GM21619 (cell line): Measurements from ENCODE around the gene KLK11.
"Not testable (repeated sequence)": the region's sequence is repeated elsewhere in the genome, so short reads cannot be mapped to it uniquely, and the experiment has no call there.

Experiments
- ATAC-seq: cut with Tn5 transposase; IDR thresholded peaks from one replicate; pipeline ENCODE4 v1.9.1; 2021; ENCODE audit not compliant: unreplicated experiment

Gene KLK11

DNA sequence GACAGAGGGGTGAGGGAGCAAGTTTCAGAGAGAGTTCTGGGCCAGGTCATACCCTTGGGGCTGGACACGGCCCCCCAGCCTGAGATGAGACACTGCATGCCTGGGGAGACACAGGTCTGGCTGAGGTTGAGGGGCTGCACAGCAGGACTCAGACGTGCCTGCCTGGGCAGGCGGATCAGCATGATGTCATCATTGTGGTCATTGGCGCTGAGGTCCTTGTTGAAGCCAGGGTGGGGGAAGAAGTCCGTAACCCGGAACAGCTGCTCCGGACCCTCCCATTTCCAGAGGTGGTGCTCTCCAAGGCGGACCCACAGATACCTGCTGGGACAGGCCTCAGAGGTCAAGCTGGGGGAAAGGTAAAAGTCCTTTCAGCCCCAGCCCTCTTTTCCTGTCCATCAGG is 20.0 kb downstream of the KLK11 start:
- no peak for ATAC-seq

DNA sequence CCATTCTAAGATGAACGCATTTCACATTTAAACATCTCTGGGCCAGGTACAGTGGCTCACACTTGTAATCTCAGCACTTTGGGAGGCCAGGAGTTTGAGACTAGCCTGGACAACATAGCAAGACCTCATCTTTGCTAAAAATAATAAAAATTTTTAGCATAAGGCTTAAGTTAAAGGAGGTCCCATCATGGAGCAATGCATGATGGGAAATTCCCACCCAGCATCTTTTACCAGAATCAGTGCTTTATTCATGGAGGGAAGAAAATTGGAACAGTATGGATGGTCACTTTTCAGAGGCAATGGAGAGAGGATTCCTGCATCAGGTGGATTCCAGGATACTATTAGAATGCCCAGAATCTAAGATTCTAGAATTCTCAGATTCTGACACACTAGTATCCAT is 21.2 kb downstream of the KLK11 start:
- no peak for ATAC-seq

DNA sequence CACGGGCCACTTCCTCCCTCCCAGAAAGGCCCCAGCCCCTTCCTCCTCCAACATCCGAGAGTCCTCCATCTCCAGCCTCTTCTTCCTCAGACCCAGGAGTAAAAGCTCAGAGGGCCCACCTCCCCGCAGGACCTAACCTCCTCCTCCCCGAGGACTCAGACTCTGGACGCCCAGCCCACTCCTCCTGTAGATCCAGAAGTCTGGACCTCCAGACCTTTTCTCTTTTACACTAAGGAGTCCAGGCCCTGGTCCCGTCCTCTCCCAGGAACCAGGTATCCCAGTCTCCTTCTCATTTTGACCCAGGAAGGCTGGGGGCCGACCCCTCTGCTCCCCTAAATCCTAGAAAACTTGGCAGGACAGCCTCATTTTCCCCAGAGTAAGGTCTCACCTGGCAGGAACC is 23.1 kb downstream of the KLK11 start:
- ATAC-seq = no peak

DNA sequence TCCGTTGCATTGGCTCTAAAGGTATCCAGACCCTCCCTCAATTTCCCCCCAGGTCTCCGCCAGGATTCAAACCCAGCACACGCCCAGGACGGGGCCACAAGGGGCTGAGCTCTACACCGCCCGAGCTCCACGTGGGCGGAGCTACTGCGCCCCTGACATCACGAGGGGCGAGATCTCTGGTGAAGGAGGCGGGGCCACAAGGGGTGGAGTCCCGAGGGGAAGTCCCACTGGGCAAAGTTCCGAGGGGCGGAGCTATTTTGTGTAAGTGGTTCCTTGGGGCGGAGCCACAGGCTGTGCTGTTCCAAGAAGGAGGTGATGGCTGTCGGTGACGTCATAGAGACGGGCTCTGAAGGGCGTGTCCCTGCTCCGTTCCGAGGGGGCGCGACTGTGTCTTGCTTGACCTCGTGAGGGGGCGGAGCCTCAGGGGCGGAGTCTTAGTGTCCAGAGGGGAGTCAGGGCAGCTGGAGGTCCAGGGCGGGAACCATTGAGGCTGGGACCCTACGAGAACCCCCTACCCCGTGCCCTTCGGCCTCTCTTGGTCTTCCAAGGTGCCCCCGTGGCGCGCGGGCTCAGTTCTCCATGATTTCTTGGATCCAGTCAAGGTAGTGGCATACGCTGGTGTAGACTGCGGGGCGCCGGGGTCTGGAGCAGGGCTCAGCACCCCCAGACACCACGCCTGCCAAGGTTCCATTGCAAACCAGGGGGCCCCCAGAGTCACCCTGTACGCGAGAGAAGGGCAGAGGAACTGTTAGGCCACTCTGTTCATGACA is 23.7 kb downstream of the KLK11 start:
- no peak for ATAC-seq

DNA sequence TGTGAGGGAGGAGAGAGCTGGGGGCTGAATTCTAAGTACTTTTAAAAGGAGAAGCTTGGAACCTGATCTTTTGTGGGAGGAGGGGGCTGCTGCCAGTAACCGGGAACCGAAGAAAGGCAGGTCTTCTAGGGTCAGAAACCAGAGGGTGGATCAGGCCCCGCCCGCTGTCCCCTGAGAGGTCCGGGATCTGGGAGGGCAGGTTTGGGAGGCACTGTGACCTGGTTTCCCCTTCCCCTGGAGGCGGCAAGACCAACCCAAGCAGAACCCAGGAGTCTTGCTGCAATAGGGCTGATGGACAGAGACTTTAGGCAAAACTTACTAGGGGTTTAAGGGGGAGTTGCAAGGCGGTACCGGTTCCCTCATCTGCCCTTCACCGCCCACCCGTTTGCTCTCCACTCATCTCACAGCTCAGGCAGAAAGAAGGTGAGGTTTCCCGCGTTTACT is 24.3 kb downstream of the KLK11 start:
- ATAC-seq = no peak

- ATAC-seq = no peak
Observed at GRCh38 chr19:51001515-51001914, 24.9 kb downstream of the KLK11 start, which contains the start of gene KLK8. KLK8 (minus strand) TSS chr19:51001604; CDS start chr19:51001167, 437 bp downstream.

DNA sequence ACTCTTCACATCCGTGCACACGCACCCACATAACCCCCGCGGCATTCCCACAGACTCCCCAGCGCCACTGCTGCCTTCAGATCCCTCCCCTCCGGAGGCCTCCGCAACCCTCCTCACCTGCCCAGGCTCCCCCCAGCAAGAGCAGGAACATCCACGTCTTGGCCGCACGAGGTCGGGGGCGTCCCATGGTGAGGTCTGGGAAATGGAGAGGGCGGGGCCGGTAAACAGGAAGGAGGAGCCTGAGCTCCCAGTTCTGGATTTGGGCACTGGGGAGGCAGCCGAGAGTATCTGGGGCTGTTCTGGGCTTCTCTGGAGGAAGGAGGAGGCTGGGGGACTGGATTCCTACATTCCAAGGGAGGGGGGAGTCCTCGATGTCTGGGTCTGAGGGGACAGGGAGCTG is 25.4 kb downstream of the KLK11 start:
- ATAC-seq = no peak

DNA sequence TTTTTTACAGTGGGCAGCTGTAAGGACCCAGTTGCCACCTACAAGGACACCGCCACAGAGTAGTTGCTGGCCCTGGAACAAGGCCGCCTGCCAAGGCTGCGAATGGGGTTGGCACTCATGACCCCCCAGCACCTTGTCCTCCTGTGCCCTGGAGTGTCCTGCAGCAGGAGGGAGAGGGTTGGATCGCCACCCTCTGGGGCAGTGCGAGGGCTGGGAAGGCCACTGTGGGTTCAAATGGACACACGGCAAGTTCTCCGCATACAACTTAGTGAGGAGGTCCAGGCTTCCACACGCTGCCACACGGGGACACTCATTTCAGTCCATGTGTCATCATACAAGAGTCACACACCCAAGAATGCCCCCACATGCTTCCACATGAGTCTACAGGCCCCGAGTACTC is 26.0 kb downstream of the KLK11 start:
- no peak for ATAC-seq

GRCh38 chr19:50998686-50999085 is 27.7 kb downstream of the KLK11 start:
- no peak for ATAC-seq

DNA sequence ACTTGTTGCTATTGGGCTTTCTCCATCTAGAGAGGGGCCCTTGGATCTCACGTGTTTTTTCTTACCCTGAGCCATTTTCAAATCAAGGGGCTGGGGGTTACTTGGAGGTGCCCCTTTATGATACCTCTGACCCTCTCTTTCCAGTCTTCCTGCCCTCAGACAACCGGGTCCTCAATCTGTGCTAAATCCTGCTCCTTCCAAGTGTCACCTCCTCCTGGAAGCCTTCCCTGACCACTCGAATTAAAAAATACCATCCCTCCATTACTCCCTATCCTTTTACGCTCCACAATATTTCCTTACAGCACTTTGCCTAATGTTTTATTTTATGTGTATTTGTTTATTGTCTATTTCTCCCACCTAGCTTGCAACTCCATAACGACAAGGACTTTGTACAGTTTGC is 28.4 kb downstream of the KLK11 start:
- no peak for ATAC-seq

GRCh38 chr19:50994129-50994528 is 32.3 kb downstream of the KLK11 start:
- no peak for ATAC-seq

GRCh38 chr19:50992666-50993035 is 33.8 kb downstream of the KLK11 start:
- ATAC-seq = no peak

- ATAC-seq = not testable (repeated sequence)
Observed at GRCh38 chr19:50984416-50984815, 42.0 kb downstream of the KLK11 start.

- no peak for ATAC-seq
Observed at GRCh38 chr19:50983625-50984292, 42.7 kb downstream of the KLK11 start, which contains the start of gene KLK7. KLK7 (minus strand) TSS chr19:50983917; CDS start chr19:50982399, 1,518 bp downstream.

GRCh38 chr19:50982186-50982585 is 44.2 kb downstream of the KLK11 start:
- ATAC-seq = no peak

GRCh38 chr19:50981587-50982146 is 44.7 kb downstream of the KLK11 start:
- no peak for ATAC-seq

DNA sequence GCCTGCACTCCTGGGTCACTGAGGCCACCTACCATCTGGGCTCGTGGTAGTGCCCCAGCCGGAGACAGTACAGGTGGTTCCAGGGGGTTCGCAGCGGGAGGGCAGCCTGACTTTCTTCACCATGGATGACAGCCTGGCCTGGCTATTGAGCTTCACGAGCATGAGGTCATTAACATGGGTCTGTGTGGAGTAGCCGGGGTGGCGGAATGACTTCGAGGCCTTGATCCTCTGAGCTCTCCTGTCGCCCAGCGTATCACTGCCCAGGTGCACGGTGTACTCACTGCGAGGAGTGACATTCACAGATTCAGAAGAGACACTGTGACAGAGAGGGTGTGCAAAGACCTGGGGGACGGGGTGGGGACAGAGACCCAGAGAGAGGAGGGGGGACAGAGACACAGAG is 46.2 kb downstream of the KLK11 start:
- no peak for ATAC-seq

GRCh38 chr19:50979758-50980157 is 46.7 kb downstream of the KLK11 start:
- no peak for ATAC-seq

DNA sequence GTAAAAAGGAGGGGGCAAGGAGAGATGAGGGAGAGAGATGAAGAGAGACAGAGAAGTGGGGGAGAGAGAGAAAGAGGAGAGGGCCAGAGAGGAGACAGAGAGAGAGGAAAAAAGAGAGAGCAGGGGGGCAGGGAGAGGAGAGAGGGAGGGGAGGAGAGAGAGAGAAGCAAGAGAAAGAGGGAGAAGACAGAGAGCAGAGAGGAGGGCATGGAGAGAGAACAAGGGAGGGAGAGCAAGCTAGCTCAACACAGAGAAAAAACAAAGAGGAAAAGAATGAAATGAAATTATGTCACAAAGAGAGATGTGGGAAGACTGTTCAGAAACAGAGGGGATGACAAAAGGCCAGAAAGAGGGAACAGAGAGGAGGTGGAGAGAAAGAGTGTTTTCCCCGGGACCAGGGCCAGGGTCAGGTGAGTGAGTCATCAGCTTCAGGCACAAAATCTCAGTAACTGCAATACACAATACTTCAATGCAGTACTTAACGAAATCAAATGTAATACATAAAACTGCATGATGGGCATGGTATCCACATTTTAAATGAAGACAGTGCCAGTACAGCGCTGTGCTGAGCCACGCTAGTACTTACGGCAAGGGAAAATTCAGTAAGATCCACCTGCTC is 47.5 kb downstream of the KLK11 start:
- ATAC-seq = no peak

DNA sequence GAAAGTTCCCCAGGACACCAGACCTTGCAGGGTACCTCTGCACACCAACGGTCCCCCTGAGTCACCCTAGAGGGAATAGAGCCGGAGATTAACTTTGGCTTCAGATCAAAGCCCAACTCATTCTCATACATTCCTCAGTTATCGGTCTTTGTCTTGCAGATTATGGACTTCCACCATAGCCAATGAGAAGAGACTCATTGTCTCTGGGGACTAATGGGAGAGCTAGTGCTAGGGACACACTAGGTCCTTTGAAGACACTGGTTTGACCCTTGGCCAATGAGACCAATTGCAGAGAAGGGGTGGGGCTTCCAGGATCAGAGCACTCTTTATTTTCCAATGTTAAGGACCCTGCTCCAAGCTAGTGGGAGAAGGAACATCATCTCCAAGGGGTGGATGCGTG is 48.8 kb downstream of the KLK11 start:
- ATAC-seq = no peak

DNA sequence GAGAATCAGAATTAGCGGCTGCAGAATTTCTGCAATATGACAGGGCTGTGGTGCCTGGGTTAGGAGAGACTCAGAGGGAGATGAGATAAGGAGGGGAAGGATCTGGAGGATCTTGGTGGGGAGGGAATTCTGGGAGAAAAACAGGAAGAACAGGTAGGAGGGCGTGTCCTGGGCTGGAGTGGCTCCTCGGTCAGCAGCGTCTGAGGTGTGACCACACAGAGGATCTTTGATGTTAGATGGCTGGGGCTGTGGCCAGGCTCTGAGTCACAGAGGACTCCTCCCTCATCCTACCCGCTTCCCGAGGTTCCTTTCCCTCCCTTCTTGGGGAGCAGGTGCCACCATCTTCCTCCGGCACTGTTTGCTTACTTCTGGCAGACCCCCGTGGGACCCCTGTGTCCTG is 50.6 kb downstream of the KLK11 start:
- ATAC-seq = no peak
